ENCODE measurements around the gene NFKBIZ. TPM values are rescaled to one million over a fixed set of nuclear protein-coding genes. Genes with fewer than 3 reads are reported as not detected.

The NFKBIZ gene
- total RNA-seq, 3 donors from 2014 or later = 52.2 to 694 (median 243) TPM

GRCh38 chr3:101876142-101876541 is 26.8 kb downstream of the NFKBIZ start:
- H3K27me3 ChIP-seq = no peaks in the 10 kb centered on the region
- no peaks in the 10 kb centered on the region for H3K36me3 ChIP-seq
- H3K4me1 ChIP-seq = no peaks in the 10 kb centered on the region
- intact Hi-C loops (cut with DNase I; ENCODE audit: low total_unique reads) = no loop called here
- H3K9me3 ChIP-seq = no peaks in the 10 kb centered on the region
- no peak for DNase-seq (ENCODE audit: low spot score in 2 of 2)
- TF ChIP-seq POLR2A (IDR thresholded peaks at IDR 0.05) (no peak), CTCF (IDR thresholded peaks at IDR 0.05) (no peak), POLR2AphosphoS5 (IDR thresholded peaks at IDR 0.05) (no peak)
- no peak overlapping the region for H3K27ac ChIP-seq
- H3K4me3 ChIP-seq = no peak overlapping the region

- Histone ChIP-seq H3K9me3 (no peaks in the 10 kb centered on the region), H3K4me3 (no peak overlapping the region), H3K27me3 (no peaks in the 10 kb centered on the region), H3K36me3 (no peaks in the 10 kb centered on the region), H3K4me1 (no peaks in the 10 kb centered on the region), H3K27ac (peak overlapping the region in 1 of 2 donors; percentile 52)
- intact Hi-C loops (cut with DNase I; ENCODE audit: low total_unique reads) = no loop called here
- DNase-seq (ENCODE audit: low spot score in 2 of 2) = no peak
- no peak for TF ChIP-seq POLR2AphosphoS5 (IDR thresholded peaks at IDR 0.05)
- TF ChIP-seq CTCF (IDR thresholded peaks at IDR 0.05) = no peak
- no peak for TF ChIP-seq POLR2A (IDR thresholded peaks at IDR 0.05)
Observed at GRCh38 chr3:101878589-101878988, 29.3 kb downstream of the NFKBIZ start.

GRCh38 chr3:101879102-101879501 is 29.8 kb downstream of the NFKBIZ start:
- peak overlapping the region in 1 of 2 donors; percentile 52 for H3K27ac ChIP-seq
- H3K27me3 ChIP-seq = no peaks in the 10 kb centered on the region
- TF ChIP-seq CTCF (IDR thresholded peaks at IDR 0.05) (no peak), POLR2AphosphoS5 (IDR thresholded peaks at IDR 0.05) (no peak), POLR2A (IDR thresholded peaks at IDR 0.05) (no peak)
- intact Hi-C loops (cut with DNase I; ENCODE audit: low total_unique reads) = no loop called here
- no peak overlapping the region for H3K4me3 ChIP-seq
- no peaks in the 10 kb centered on the region for H3K9me3 ChIP-seq
- no peaks in the 10 kb centered on the region for H3K4me1 ChIP-seq
- no peaks in the 10 kb centered on the region for H3K36me3 ChIP-seq
- DNase-seq (ENCODE audit: low spot score in 2 of 2) = no peak

- no peak for DNase-seq (ENCODE audit: low spot score in 2 of 2)
Observed at GRCh38 chr3:101879623-101880284, 30.4 kb downstream of the NFKBIZ start.

More at GRCh38 chr3:101879623-101880284, 30.4 kb downstream of the NFKBIZ start:
- no peaks in the 10 kb centered on the region for H3K9me3 ChIP-seq
- H3K4me1 ChIP-seq = no peaks in the 10 kb centered on the region
- no peaks in the 10 kb centered on the region for H3K27me3 ChIP-seq
- intact Hi-C loops (cut with DNase I; ENCODE audit: low total_unique reads) = no loop called here
- no peak overlapping the region for H3K4me3 ChIP-seq
- TF ChIP-seq POLR2AphosphoS5 (IDR thresholded peaks at IDR 0.05) (no peak), CTCF (IDR thresholded peaks at IDR 0.05) (no peak), POLR2A (IDR thresholded peaks at IDR 0.05) (no peak)
- H3K27ac ChIP-seq = peak overlapping the region in 1 of 2 donors; percentile 52
- H3K36me3 ChIP-seq = no peaks in the 10 kb centered on the region
